Activated T-cell treated with anti-CD3 and anti-CD28 coated beads, Interleukin-2, amount 50 U/mL, for 72 hours (primary cell): ENCODE results near the gene DHX15. TPM values are rescaled to one million over a fixed set of nuclear protein-coding genes. Genes with fewer than 3 reads are reported as not detected.
"Not testable (repeated sequence)": the region's sequence is repeated elsewhere in the genome, so short reads cannot be mapped to it uniquely, and the experiment has no call there.

Experiments
- ATAC-seq, 2 donors: fragments of 150-1000 bp; cut with Tn5 transposase; replicated peaks in 1 of 2; 2 replicates each; pipeline ENCODE4 v1.10.0; 2021; ENCODE audit warnings: moderate library complexity in 2 of 2, mild to moderate bottlenecking in 1 of 2
- DNase-seq, 2 donors: peaks; one replicate each; pipeline ENCODE4 v3.0.0; 2021 to 2022; ENCODE audit warnings: mixed read lengths in 1 of 2
- H3K27ac Mint-ChIP-seq: one replicate; pipeline ENCODE4 v1.8.0; 2022; ENCODE audit warnings: mild to moderate bottlenecking, moderate library complexity, mixed read lengths
- H3K27me3 Mint-ChIP-seq: one replicate; pipeline ENCODE4 v1.8.0; 2022; ENCODE audit warnings: low read depth, mixed read lengths
- H3K36me3 Mint-ChIP-seq, 2 donors: one replicate each; pipeline ENCODE4 v1.8.0; 2022; ENCODE audit warnings: mixed read lengths in 2 of 2, mild to moderate bottlenecking in 1 of 2; ENCODE audit not compliant: insufficient read depth in 2 of 2
- H3K4me1 Mint-ChIP-seq: one replicate; pipeline ENCODE4 v1.8.0; 2022; ENCODE audit warnings: low read depth, mixed read lengths
- H3K4me3 Mint-ChIP-seq, 2 donors: one replicate each; pipeline ENCODE4 v1.8.0; 2022; ENCODE audit warnings: mild to moderate bottlenecking in 2 of 2, mixed read lengths in 2 of 2, moderate library complexity in 2 of 2
- H3K9me3 Mint-ChIP-seq, 2 donors: one replicate each; pipeline ENCODE4 v1.8.0; 2022; ENCODE audit warnings: mixed read lengths in 2 of 2
- total RNA-seq, 2 donors: library from RNA; stranded (reverse); gene quantifications; one replicate each; pipeline ENCODE4 v1.2.3, GENCODE V29; 2022

The DHX15 gene
- total RNA-seq, 2 donors from 2014 or later = 145 to 150 TPM

DNA sequence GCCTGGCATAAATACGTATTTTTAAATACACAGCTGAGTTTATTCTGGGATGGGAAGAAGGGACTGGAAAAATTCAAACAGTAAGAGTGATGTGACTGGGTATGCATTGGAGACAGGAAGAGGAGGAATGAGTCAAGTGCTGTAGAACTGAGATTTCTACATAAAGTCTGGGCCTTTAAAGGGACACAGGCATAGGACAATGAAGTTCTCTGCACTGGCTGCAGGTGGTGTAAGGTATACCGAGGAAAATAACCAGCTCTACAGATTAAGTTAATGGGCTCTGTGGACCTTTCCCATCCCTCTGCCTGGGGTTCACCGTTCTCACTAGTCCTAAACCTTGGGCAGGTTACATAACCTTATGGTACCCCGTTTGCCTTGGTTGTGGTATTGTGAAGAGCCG, 68.7 kb downstream of the DHX15 start:
- Mint-ChIP-seq H3K4me3 (no peak overlapping the region), H3K27me3 (no peaks in the 10 kb centered on the region), H3K4me1 (peaks cover 15% of the 10 kb centered on the region), H3K27ac (no peak overlapping the region), H3K9me3 (no peaks in the 10 kb centered on the region), H3K36me3 (peaks cover 4 to 9% of the 10 kb centered on the region in 2 donors)
- ATAC-seq (no peak), DNase-seq (no peak)

GRCh38 chr4:24514808-24515207, 69.5 kb downstream of the DHX15 start:
- ATAC-seq = no peak
- Mint-ChIP-seq H3K36me3 (peaks cover 0 to 5% of the 10 kb centered on the region in 2 donors), H3K4me1 (peaks cover 15% of the 10 kb centered on the region), H3K27ac (no peak overlapping the region), H3K4me3 (no peak overlapping the region), H3K27me3 (no peaks in the 10 kb centered on the region), H3K9me3 (no peaks in the 10 kb centered on the region)
- no peak for DNase-seq

DNA sequence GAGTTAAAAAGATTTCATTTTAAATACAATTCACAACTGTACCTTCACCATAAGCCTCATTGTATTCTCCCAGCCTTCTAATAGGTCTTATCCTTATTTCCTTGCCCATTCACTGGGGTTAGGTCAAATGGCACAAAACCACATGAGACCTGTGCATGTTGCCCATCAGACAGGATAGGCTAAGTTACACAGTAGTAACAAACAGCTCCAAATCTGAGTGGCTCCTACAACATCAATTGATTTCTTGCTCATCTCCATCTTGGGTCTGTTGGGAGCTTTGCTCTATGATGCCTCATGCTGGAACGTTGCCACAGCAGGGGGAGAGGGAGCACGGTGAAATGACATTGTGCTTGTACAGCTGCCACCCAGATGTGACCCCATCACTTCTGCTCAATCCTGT, 70.6 kb downstream of the DHX15 start:
- Mint-ChIP-seq H3K9me3 (no peaks in the 10 kb centered on the region), H3K4me1 (peaks cover 15% of the 10 kb centered on the region), H3K4me3 (no peak overlapping the region), H3K36me3 (peaks cover 0 to 4% of the 10 kb centered on the region in 2 donors), H3K27me3 (no peaks in the 10 kb centered on the region), H3K27ac (no peak overlapping the region)
- DNase-seq = no peak
- ATAC-seq = no peak

- H3K9me3 Mint-ChIP-seq = no peaks in the 10 kb centered on the region
- no peak overlapping the region for H3K27ac Mint-ChIP-seq
- peak in 1 of 2 donors; percentile 33 for ATAC-seq
- no peaks in the 10 kb centered on the region for H3K4me1 Mint-ChIP-seq
- no peaks in the 10 kb centered on the region for H3K27me3 Mint-ChIP-seq
- H3K36me3 Mint-ChIP-seq = peaks cover 0 to 2% of the 10 kb centered on the region in 2 donors
- H3K4me3 Mint-ChIP-seq = no peak overlapping the region
- DNase-seq = no peak
These were observed 72.8 kb downstream of the DHX15 start for GRCh38 chr4:24511371-24512063.

GRCh38 chr4:24510091-24510490, 74.3 kb downstream of the DHX15 start:
- H3K27me3 Mint-ChIP-seq = no peaks in the 10 kb centered on the region
- no peaks in the 10 kb centered on the region for H3K4me1 Mint-ChIP-seq
- peak overlapping the region; percentile 52 for H3K27ac Mint-ChIP-seq
- no peak for DNase-seq
- no peak for ATAC-seq
- no peak overlapping the region for H3K4me3 Mint-ChIP-seq
- peaks cover 0 to 2% of the 10 kb centered on the region in 2 donors for H3K36me3 Mint-ChIP-seq
- H3K9me3 Mint-ChIP-seq = no peaks in the 10 kb centered on the region

GRCh38 chr4:24508541-24508940, 75.8 kb downstream of the DHX15 start:
- H3K27me3 Mint-ChIP-seq = no peaks in the 10 kb centered on the region
- no peak overlapping the region for H3K27ac Mint-ChIP-seq
- no peak overlapping the region for H3K4me3 Mint-ChIP-seq
- H3K9me3 Mint-ChIP-seq = no peaks in the 10 kb centered on the region
- ATAC-seq = no peak
- no peak for DNase-seq
- H3K36me3 Mint-ChIP-seq = no peaks in the 10 kb centered on the region
- no peaks in the 10 kb centered on the region for H3K4me1 Mint-ChIP-seq

- no peak overlapping the region for H3K27ac Mint-ChIP-seq
- H3K4me3 Mint-ChIP-seq = no peak overlapping the region
- DNase-seq = no peak
- H3K27me3 Mint-ChIP-seq = no peaks in the 10 kb centered on the region
- peak in 1 of 2 donors; percentile 26 for ATAC-seq
- H3K36me3 Mint-ChIP-seq = no peaks in the 10 kb centered on the region
- H3K4me1 Mint-ChIP-seq = no peaks in the 10 kb centered on the region
- no peaks in the 10 kb centered on the region for H3K9me3 Mint-ChIP-seq
These were observed 76.9 kb downstream of the DHX15 start for GRCh38 chr4:24507439-24507838.

DNA sequence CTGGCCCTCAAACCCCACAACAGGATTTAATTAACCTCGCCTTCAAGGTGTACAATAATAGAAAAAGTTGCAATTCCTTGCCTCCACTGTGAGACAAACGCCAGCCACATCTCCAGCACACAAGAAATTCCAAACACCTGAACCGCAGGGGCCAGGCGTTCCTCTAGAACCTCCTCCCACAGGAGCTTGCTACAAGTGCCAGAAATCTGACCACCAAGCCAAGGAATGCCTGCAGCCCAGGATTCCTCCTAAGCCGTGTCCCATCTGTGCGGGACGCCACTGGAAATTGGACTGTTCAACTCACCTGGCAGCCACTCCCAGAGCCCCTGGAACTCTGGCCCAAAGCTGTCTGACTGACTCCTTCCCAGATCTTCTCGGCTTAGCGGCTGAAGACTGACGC, 81.3 kb downstream of the DHX15 start:
- H3K9me3 Mint-ChIP-seq, DNase-seq, H3K27me3 Mint-ChIP-seq, H3K36me3 Mint-ChIP-seq, ATAC-seq, H3K4me3 Mint-ChIP-seq, H3K4me1 Mint-ChIP-seq: not testable (repeated sequence)
- peak overlapping the region; percentile 36 for H3K27ac Mint-ChIP-seq

DNA sequence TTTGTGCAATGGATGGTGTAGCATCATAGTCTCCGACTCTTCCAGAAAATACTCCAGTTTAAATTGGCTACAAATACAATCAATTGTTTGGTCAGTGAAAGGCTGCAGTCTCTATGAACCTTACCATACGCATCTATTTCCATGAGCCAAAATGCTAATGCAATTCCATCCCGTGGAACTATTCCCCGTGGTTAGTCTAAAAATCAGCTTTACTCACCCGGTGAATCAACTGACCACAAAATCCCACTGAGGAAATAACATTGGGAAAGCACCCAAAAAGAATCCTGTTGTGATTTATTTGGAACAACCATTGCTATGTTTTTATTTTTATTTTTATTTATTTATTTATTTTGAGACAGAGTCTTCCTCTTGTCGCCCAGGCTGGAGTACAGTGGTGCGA, 87.1 kb downstream of the DHX15 start:
- DNase-seq (no peak), ATAC-seq (no peak)
- peaks cover 0 to under 1% of the 10 kb centered on the region in 2 donors for H3K9me3 Mint-ChIP-seq
- no peaks in the 10 kb centered on the region for H3K27me3 Mint-ChIP-seq
- H3K27ac Mint-ChIP-seq = no peak overlapping the region
- no peaks in the 10 kb centered on the region for H3K4me1 Mint-ChIP-seq
- H3K36me3 Mint-ChIP-seq = no peaks in the 10 kb centered on the region
- H3K4me3 Mint-ChIP-seq = no peak overlapping the region

GRCh38 chr4:24496597-24496996, 87.8 kb downstream of the DHX15 start:
- Mint-ChIP-seq H3K4me1 (no peaks in the 10 kb centered on the region), H3K36me3 (no peaks in the 10 kb centered on the region), H3K9me3 (peaks cover 2 to 3% of the 10 kb centered on the region in 2 donors), H3K27ac (no peak overlapping the region), H3K27me3 (no peaks in the 10 kb centered on the region), H3K4me3 (no peak overlapping the region)
- DNase-seq (no peak), ATAC-seq (no peak)

- ATAC-seq = no peak
- H3K36me3 Mint-ChIP-seq = no peaks in the 10 kb centered on the region
- DNase-seq = no peak
These were observed 89.0 kb downstream of the DHX15 start for GRCh38 chr4:24495388-24495787.

GRCh38 chr4:24489870-24490269, 94.5 kb downstream of the DHX15 start:
- no peak overlapping the region for H3K4me3 Mint-ChIP-seq
- peaks cover 5% of the 10 kb centered on the region for H3K4me1 Mint-ChIP-seq
- peaks cover 2 to 3% of the 10 kb centered on the region in 2 donors for H3K9me3 Mint-ChIP-seq
- no peaks in the 10 kb centered on the region for H3K36me3 Mint-ChIP-seq
- no peak overlapping the region for H3K27ac Mint-ChIP-seq
- H3K27me3 Mint-ChIP-seq = peaks cover 39% of the 10 kb centered on the region
- ATAC-seq = no peak
- no peak for DNase-seq

More at GRCh38 chr4:24495388-24495787, 89.0 kb downstream of the DHX15 start:
- H3K27me3 Mint-ChIP-seq = peaks cover 2% of the 10 kb centered on the region
- peaks cover 2 to 3% of the 10 kb centered on the region in 2 donors for H3K9me3 Mint-ChIP-seq
- H3K4me1 Mint-ChIP-seq = no peaks in the 10 kb centered on the region
- H3K27ac Mint-ChIP-seq = no peak overlapping the region
- no peak overlapping the region for H3K4me3 Mint-ChIP-seq

GRCh38 chr4:24488399-24489164, 95.8 kb downstream of the DHX15 start:
- ATAC-seq = peak; percentile 70 to 71
- H3K4me1 Mint-ChIP-seq = peaks cover 5% of the 10 kb centered on the region
- peaks cover 2 to 3% of the 10 kb centered on the region in 2 donors for H3K9me3 Mint-ChIP-seq
- H3K27me3 Mint-ChIP-seq = peaks cover 44% of the 10 kb centered on the region
- H3K27ac Mint-ChIP-seq = no peak overlapping the region
- DNase-seq = peak; percentile 71 to 77
- H3K36me3 Mint-ChIP-seq = no peaks in the 10 kb centered on the region
- H3K4me3 Mint-ChIP-seq = no peak overlapping the region
